NOMO-1 treated with DMSO at 0.1 percent for 48 hours (cell line): ENCODE measurements around the gene NEDD4L.
A peak's percentile ranks its signal among the peaks of the same experiment; 100 is the strongest.
"Not testable (repeated sequence)": the region's sequence is repeated elsewhere in the genome, so short reads cannot be mapped to it uniquely, and the experiment has no call there.

Experiments used
- DNase-seq: peaks from one replicate; lab custom pipeline; 2025; ENCODE audit not compliant: unreplicated experiment; lab: John Stamatoyannopoulos, UW

Gene NEDD4L

DNA sequence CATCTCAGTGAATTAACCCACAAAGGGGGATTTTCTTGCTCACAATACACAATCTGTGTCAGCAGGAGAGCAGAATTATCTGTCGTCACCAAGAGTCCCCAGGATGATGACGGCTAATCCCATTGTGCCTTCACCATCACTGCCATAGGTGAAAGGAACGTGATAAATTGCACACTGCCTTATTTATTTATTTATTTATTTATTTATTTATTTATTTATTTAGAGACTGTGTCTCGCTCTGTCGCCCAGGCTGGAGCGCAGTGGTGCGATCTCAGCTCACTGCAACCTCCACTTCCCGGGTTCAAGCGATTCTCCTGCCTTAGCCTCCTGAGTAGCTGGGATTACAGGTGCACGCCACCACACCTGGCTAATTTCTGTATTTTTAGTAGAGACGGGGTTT is 238.8 kb downstream of the NEDD4L start:
- not testable (repeated sequence) for DNase-seq

DNA sequence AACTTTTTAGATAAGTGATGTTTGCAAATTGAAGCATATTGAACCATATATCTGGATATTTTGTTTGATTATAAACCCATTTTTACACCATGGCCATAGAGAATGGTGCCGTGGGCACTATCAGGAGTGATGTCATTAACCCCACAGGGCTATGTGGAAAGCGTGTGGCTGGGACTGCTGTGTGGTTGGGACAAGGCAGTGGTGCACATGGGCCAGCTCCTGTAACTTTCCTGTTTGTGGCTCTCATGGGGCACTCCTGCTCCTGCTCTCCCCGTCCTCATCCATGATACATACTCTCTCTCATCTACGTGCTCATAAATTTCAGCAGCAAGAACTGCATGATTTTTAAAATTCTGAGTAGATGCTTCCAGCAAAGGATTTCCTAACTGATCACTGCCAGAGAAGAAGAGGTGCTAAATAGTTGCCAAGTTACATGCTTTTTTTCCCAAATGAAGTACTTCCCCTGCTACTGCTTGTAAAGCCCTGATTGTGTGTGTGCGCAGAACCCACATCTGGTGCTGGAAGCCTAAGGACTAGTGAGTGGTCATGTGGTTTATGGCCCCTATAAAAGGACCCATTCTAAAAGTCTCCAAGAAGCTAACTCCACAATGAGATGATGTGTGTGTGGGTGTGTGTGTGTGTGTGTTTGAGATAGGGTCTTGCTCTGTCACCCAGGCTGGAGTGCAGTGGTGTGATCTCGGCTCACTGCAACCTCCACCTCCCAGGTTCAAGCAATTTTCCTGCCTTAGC is 240.8 kb downstream of the NEDD4L start:
- DNase-seq = no peak

- DNase-seq = no peak
Observed at GRCh38 chr18:58285449-58286130, 241.6 kb downstream of the NEDD4L start.

- DNase-seq = no peak
Observed at GRCh38 chr18:58286632-58287352, 242.8 kb downstream of the NEDD4L start.

DNA sequence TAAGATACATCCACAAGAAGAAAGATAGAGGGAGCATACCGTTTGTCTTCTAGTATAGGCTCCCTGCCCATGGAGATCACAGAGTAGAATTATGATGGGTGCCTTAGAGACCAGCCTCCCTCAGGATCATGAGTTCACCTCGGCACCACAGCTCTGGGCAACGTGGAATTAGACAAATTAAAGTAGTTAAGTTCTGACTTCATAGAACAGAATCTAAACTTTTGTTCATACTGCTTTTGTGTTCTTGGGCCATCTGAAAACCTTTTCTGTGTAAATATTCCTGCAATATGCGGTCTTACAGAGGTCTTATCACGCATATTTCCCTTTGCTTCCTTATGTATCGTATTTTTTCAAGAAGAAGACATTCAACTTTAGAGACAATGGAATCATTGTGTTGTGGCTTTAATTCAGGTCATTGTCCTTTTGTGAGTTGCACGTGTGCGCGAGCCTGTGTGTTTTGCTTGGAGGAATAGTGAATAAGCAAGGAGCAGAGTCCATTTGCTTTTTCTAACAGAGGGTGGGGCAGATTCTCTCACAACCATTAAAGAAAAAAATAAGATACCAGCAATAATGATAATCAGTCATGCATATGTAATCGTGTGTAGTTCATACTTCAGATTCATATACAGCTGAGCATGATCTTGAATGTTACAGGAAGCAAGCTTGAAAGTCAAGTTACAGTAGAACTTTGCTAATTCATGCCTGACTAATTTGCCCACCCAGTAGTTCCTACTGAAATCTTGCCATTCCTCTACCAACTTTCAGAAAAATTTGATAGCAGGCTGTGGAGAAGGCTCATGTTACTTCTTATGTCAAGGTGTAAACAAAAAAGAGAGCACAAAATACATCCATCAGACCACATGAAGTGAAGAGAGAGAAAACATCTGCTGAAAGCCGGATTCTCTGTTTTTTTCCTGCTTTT is 243.6 kb downstream of the NEDD4L start:
- no peak for DNase-seq

GRCh38 chr18:58288921-58289797 is 245.1 kb downstream of the NEDD4L start:
- DNase-seq = peak; percentile 51

- no peak for DNase-seq
Observed at GRCh38 chr18:58290116-58290695, 246.2 kb downstream of the NEDD4L start.

DNA sequence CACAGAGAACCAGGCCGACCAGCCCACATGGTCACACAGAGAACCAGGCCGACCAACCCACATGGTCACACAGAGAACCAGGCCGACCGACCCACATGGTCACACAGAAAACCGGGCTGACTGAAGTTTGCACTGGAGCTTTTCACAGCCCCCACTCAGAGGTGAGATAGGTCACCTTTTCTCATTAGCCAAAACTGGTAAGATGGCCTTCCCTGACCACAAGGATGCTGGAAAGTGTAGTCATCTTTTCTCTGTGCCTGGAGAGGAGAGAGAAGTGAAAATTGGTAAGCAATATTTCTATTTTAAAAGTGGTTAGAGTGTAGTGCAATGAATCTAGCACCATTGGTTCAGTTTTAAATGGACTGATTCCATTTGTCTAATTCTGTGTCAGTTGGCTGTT is 247.1 kb downstream of the NEDD4L start:
- no peak for DNase-seq

DNA sequence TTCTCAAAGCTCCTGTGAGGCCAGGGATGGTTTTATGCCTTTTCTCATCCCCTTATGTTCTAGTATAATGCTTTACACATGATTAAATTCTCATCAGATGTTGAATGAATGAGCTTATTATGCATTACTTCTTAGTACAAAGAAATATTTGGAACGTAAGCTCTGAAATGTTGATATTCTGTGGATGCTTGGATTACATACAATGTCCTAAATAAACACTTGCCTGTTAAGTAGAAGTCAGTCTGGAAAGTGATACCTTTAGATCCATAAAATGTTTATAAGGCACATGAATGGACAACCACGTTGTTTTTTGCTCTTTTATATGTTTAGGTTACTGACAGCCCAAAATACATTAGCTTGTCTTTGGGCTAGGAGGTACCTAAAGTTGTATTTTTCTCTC is 248.6 kb downstream of the NEDD4L start:
- DNase-seq = no peak

DNA sequence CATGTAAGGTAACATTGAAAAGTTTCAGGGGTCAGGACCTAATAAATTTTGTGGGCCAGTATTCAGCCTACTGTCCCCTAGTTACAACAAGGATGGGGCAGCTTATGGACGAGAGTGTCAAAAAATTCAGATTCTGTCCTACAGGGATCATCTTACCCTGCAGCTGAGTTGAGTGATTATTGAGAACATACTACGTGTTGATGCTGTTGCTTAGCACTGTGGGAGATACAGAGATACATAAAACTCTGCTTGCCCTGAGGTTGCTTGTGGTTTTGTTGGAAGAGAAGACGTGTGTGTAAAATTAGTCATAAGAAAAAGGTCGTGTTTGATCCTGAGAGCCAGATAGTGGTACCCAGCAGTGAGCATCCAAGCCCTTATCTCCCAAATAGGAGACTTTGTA is 253.2 kb downstream of the NEDD4L start:
- DNase-seq = no peak

- DNase-seq = no peak
Observed at GRCh38 chr18:58298251-58299134, 254.5 kb downstream of the NEDD4L start.

DNA sequence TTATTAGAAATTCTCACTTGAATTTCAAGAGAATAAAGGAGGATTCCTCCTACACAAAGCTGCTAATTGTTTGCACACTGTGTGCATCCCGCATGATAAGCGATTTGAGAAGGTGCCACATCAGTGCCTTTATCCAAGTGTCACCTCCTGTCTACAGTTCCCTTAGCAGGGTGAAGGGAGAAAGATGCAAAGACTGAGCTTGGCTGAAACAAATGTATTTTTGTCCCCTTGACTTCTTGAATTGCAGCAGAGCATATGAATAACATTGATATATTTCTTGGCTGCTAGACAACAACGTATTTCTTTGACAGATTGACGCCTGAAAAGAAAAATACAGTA is 255.1 kb downstream of the NEDD4L start:
- no peak for DNase-seq

GRCh38 chr18:58299936-58300335 is 255.9 kb downstream of the NEDD4L start:
- no peak for DNase-seq

GRCh38 chr18:58300867-58301266 is 256.8 kb downstream of the NEDD4L start:
- no peak for DNase-seq

- DNase-seq = no peak
Observed at GRCh38 chr18:58302811-58303210, 258.8 kb downstream of the NEDD4L start.

GRCh38 chr18:58303363-58303762 is 259.3 kb downstream of the NEDD4L start:
- DNase-seq = no peak

- no peak for DNase-seq
Observed at GRCh38 chr18:58305792-58306191, 261.8 kb downstream of the NEDD4L start.

DNA sequence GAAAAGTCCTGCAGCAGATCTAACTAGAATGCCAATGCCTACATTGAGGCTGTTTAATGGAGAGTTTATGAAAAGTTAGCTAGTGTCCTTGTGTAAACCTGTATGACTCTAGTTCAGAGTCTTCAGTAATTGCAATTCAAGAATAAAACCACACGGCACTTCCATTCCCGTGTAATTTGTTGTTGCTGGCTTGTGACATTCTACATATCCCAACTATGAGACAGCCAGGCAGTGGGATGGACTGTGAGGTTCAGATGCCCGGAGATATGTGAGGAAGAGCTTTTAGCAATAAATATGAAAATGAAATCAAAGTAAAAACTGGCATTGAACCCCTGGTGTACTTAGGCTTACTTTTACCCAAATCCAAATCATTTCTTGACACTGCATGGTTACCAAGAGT is 263.4 kb downstream of the NEDD4L start:
- no peak for DNase-seq

GRCh38 chr18:58308463-58308862 is 264.4 kb downstream of the NEDD4L start:
- DNase-seq = no peak
